K562 (cell line): ENCODE results near the gene SAMD8. TPM values are rescaled to one million over a fixed set of nuclear protein-coding genes. Genes with fewer than 3 reads are reported as not detected.

Experiments used
- CBFA2T3 ChIP-seq: fragments of 450-650 bp; IDR thresholded peaks from 2 replicates; pipeline ENCODE4 v1.6.1; 2017
- COPS2 ChIP-seq: fragments of 450-650 bp; conservative IDR thresholded peaks from 2 replicates; pipeline ENCODE4 v1.6.1; 2016; ENCODE audit warnings: mild to moderate bottlenecking, moderate library complexity
- HDAC3 ChIP-seq: fragments of 450-650 bp; IDR thresholded peaks from 2 replicates; pipeline ENCODE4 v1.6.1; 2018; ENCODE audit warnings: borderline replicate concordance, mild to moderate bottlenecking, moderate library complexity; ENCODE audit not compliant: partially characterized antibody
- SMC3 ChIP-seq: conservative IDR thresholded peaks from 2 replicates; pipeline ENCODE4 v1.6.1; 2011; ENCODE audit warnings: low read depth, low read length, improper control_type of control experiment; ENCODE audit not compliant: insufficient read depth
- TARDBP ChIP-seq: fragments of 450-650 bp; IDR thresholded peaks from 2 replicates; pipeline ENCODE4 v1.6.1; 2016
- ZNF445 ChIP-seq: fragments of 250-450 bp; sonication (Bioruptor Pico); IDR thresholded peaks from 2 replicates; pipeline ENCODE4 v1.4.0; 2020; ENCODE audit warnings: low read depth, mild to moderate bottlenecking, moderate library complexity
- polyA plus RNA-seq, 8 experiments: library from polyadenylated mRNA; depleted of rRNA in 4 of 8; stranded (reverse) in 5 of 8; unstranded in 3 of 8; fragments of >200 nt; fragmentation: Nextera tagmentation in 2 of 8; fragmentation: Illumina TruSeq in 1 of 8; extraction: Ambion mirVana in 2 of 8; extraction: Trizol in 1 of 8; gene quantifications; 2 replicates each; pipeline versions ENCODE4 v1.2.1 to v1.2.3, GENCODE V29; 2011 to 2014; ENCODE audit warnings: inconsistent platforms in 1 of 8, missing spikeins in 1 of 8
- total RNA-seq, 7 experiments: library from RNA; depleted of rRNA in 6 of 7; stranded (reverse); fragments of >200 nt in 6 of 7; fragmentation: Illumina TruSeq in 2 of 7; extraction: Trizol in 2 of 7; gene quantifications; 2 replicates each; pipeline versions ENCODE4 v1.2.1 to v1.2.3, GENCODE V29; 2011 to 2021; ENCODE audit warnings: low replicate concordance in 1 of 7
- TF ChIP-seq, protein P1 (sequence below): sonication (generic); formaldehyde crosslinking; IDR thresholded peaks from 2 replicates; pipeline ENCODE4 v1.8.0; 2022; ENCODE audit warnings: mild to moderate bottlenecking, missing genetic modification reagents
- TF ChIP-seq, protein P2 (sequence below), 2 experiments: IDR thresholded peaks in 1 of 2; conservative IDR thresholded peaks in 1 of 2; 2 replicates each; pipeline ENCODE4 v1.6.1; 2016; ENCODE audit warnings: low read depth in 2 of 2, mild to moderate bottlenecking in 1 of 2, missing compliant biosample characterization in 1 of 2, missing genetic modification characterization in 1 of 2, moderate library complexity in 1 of 2
- TF ChIP-seq, protein P3 (sequence below), 3 experiments: fragments of 200-800 bp in 1 of 3; sonication (Bioruptor generic) in 1 of 3; sonication (generic) in 1 of 3; formaldehyde crosslinking in 1 of 3; IDR thresholded peaks; 2 replicates each; pipeline versions ENCODE4 v1.6.1 to v1.8.0; 2016 to 2022; ENCODE audit warnings: mild to moderate bottlenecking in 2 of 3, missing compliant biosample characterization in 2 of 3, missing genetic modification characterization in 2 of 3, missing genetic modification reagents in 1 of 3
- TF ChIP-seq, protein P4 (sequence below): fragments of 250-450 bp; sonication (Bioruptor Pico); IDR thresholded peaks from 2 replicates; pipeline ENCODE4 v1.5.1; 2021; ENCODE audit warnings: mild to moderate bottlenecking
- TF ChIP-seq, protein P5 (sequence below): fragments of 450-650 bp; IDR thresholded peaks from 2 replicates; pipeline ENCODE4 v1.6.1; 2016; ENCODE audit warnings: low read depth

SAMD8 gene
- total and polyA plus RNA-seq, 9 of the 15 experiments (the other 6 are each of a cell fraction or from before 2014, with no cell fraction given): 2.7 to 16.1 (median 6.2) TPM

DNA sequence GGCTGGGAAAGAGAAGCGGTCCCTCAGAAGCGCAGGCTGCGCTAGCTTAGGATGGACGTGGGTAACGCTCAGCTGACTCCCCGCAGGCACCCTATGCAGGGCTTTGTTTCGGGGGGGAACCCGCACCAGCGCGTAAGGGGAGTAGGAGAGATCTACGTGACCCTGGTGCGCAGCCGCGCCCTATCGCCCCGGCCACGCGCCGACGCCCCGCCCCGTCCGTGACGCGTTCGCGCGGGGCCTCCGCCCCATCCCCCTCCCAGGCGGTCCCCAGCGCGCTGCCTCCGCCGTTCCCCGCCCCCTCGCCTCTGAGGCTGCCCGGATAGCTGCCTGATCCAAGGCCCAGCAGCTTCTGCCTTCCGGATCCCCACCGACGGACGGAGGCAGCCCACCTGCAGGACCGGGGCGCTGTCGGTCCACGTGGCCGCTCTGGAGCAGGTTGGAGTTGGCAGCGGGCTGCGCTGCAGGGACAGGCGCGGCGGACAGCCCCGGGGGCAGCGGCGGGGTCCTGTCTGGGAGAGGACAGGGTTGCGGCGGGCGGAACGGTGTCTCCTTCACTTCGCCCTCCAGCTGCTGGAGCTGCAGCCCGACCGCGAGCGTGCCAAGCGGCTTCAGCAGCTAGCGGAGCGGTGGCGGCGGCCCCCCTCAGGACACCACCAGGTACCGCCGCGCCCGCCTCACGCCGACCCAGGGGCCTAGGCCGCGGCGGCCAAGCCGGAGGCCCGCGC, 99.0 kb downstream of the SAMD8 start, which contains the start of gene VDAC2 (continued):
- TF ChIP-seq, protein P1, sequence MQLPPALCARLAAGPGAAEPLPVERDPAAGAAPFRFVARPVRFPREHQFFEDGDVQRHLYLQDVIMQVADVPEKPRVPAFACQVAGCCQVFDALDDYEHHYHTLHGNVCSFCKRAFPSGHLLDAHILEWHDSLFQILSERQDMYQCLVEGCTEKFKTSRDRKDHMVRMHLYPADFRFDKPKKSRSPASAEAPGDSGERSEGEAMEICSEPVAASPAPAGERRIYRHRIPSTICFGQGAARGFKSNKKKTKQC (CRISPR knock-in tag): peak; percentile 96
- TF ChIP-seq ZNF445 (CRISPR knock-in tag): 0 out of 2 replicates have a peak, but pooled peaks have one; percentile 52
- TF ChIP-seq, protein P2, sequence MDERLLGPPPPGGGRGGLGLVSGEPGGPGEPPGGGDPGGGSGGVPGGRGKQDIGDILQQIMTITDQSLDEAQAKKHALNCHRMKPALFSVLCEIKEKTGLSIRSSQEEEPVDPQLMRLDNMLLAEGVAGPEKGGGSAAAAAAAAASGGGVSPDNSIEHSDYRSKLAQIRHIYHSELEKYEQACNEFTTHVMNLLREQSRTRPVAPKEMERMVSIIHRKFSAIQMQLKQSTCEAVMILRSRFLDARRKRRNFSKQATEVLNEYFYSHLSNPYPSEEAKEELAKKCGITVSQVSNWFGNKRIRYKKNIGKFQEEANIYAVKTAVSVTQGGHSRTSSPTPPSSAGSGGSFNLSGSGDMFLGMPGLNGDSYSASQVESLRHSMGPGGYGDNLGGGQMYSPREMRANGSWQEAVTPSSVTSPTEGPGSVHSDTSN (CRISPR knock-in tag; IDR thresholded peaks at IDR 0.05; ENCODE audit: low read depth): no peak
- TF ChIP-seq, protein P2 (tag; conservative IDR thresholded peaks at IDR 0.05; ENCODE audit: low read depth): no peak
- no peak for TF ChIP-seq COPS2
- TF ChIP-seq TARDBP: no peak
- TF ChIP-seq HDAC3: no peak
- TF ChIP-seq, protein P3, sequence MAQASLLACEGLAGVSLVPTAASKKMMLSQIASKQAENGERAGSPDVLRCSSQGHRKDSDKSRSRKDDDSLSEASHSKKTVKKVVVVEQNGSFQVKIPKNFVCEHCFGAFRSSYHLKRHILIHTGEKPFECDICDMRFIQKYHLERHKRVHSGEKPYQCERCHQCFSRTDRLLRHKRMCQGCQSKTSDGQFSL (CRISPR knock-in tag; IDR thresholded peaks at IDR 0.05): 0 out of 2 replicates have a peak, but pooled peaks have one; percentile 68
- TF ChIP-seq, protein P3 (tag; IDR thresholded peaks at IDR 0.05): no peak
- TF ChIP-seq CBFA2T3: peak; percentile 44; the same call in 1 of the 2 replicates
- TF ChIP-seq, protein P4, sequence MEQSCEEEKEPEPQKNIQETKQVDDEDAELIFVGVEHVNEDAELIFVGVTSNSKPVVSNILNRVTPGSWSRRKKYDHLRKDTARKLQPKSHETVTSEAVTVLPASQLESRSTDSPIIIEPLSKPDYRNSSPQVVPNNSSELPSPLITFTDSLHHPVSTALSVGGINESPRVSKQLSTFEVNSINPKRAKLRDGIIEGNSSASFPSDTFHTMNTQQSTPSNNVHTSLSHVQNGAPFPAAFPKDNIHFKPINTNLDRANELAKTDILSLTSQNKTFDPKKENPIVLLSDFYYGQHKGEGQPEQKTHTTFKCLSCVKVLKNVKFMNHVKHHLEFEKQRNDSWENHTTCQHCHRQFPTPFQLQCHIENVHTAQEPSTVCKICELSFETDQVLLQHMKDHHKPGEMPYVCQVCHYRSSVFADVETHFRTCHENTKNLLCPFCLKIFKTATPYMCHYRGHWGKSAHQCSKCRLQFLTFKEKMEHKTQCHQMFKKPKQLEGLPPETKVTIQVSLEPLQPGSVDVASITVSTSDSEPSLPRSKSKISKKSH (CRISPR knock-in tag): no peak
- TF ChIP-seq, protein P5, sequence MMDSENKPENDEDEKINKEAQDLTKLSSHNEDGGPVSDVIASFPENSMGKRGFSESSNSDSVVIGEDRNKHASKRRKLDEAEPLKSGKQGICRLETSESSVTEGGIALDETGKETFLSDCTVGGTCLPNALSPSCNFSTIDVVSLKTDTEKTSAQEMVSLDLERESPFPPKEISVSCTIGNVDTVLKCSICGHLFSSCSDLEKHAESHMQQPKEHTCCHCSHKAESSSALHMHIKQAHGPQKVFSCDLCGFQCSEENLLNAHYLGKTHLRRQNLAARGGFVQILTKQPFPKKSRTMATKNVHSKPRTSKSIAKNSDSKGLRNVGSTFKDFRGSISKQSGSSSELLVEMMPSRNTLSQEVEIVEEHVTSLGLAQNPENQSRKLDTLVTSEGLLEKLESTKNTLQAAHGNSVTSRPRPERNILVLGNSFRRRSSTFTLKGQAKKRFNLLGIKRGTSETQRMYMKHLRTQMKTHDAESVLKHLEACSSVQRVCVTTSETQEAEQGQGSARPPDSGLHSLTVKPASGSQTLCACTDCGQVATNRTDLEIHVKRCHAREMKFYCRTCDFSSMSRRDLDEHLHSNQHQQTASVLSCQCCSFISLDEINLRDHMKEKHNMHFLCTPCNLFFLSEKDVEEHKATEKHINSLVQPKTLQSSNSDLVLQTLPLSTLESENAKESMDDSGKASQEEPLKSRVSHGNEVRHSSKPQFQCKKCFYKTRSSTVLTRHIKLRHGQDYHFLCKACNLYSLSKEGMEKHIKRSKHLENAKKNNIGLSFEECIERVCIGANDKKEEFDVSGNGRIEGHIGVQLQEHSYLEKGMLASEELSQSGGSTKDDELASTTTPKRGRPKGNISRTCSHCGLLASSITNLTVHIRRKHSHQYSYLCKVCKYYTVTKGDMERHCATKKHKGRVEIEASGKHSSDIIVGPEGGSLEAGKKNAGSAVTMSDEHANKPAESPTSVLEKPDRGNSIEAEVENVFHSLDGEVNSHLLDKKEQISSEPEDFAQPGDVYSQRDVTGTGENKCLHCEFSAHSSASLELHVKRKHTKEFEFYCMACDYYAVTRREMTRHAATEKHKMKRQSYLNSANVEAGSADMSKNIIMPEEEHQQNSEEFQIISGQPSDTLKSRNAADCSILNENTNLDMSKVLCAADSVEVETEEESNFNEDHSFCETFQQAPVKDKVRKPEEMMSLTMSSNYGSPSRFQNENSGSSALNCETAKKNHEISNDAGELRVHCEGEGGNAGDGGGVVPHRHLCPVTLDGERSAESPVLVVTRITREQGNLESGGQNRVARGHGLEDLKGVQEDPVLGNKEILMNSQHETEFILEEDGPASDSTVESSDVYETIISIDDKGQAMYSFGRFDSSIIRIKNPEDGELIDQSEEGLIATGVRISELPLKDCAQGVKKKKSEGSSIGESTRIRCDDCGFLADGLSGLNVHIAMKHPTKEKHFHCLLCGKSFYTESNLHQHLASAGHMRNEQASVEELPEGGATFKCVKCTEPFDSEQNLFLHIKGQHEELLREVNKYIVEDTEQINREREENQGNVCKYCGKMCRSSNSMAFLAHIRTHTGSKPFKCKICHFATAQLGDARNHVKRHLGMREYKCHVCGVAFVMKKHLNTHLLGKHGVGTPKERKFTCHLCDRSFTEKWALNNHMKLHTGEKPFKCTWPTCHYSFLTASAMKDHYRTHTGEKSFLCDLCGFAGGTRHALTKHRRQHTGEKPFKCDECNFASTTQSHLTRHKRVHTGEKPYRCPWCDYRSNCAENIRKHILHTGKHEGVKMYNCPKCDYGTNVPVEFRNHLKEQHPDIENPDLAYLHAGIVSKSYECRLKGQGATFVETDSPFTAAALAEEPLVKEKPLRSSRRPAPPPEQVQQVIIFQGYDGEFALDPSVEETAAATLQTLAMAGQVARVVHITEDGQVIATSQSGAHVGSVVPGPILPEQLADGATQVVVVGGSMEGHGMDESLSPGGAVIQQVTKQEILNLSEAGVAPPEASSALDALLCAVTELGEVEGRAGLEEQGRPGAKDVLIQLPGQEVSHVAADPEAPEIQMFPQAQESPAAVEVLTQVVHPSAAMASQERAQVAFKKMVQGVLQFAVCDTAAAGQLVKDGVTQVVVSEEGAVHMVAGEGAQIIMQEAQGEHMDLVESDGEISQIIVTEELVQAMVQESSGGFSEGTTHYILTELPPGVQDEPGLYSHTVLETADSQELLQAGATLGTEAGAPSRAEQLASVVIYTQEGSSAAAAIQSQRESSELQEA: no peak
- TF ChIP-seq SMC3: 0 out of 2 replicates have a peak, but pooled peaks have one; percentile 31
